ENCODE results near the gene NFATC2. TPM values are rescaled to one million over a fixed set of nuclear protein-coding genes. Genes with fewer than 3 reads are reported as not detected.

The NFATC2 gene
- polyA plus RNA-seq, 1 donor from 2014 or later: not detected

DNA sequence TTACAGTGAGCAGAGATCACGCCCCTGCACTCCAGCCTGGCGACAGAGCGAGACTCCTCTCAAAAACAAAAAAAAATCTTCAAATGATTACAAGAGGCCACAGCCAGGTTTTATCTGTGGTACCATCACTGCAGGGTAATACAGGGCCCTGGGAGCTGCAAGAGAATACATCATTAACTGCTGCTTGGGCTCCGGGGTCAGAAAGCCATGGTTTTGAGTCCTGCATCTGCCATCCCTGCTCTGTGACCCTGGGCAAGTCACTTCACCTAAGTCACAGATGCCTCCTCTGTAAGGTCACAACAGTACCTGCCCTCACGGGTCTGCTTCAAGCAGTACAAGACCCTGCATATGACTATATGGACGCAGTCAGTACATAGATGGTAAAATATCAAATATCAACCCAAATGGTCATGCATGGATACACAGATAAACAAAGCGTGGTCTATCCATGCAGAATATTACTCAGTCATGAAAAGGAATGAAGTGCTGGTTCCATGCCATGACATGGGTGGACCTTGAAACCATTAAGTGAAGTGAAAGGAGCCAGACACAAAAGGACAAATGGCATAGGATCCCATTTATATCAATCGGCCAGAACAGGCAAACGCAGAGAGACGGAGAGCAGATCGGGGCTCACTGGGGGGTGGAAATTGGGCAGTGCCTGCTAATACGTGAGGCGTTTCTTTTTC, 83.6 kb downstream of the NFATC2 start:
- no peak overlapping the region for H3K4me3 ChIP-seq (ENCODE audit: low read length)
- peaks cover 4% of the 10 kb centered on the region for H3K9me3 ChIP-seq (ENCODE audit: low read length)

DNA sequence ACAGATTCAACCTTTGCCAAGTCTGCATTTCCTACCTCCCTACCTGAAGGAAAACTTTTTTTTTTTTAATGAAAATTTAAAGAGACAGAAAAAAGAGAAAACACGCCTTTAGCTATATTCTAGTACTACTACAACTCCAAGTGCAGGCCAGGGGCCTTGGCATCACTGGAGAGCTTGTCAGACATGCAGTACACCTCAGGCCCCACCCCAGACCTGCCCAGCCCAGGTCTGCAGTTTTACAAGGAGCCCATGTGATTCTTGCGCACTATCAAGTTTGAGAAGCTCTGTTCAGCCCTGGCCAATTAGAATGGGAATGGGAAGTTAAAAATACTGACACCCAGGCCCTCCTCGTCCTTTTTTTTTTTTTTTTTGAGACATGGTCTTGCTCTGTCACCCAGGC, 85.0 kb downstream of the NFATC2 start:
- Histone ChIP-seq H3K27ac (ENCODE audit: low read length) (no peak overlapping the region), H3K4me3 (ENCODE audit: low read length) (no peak overlapping the region), H2AFZ (ENCODE audit: low read depth, low read length) (no peak overlapping the region), H4K20me1 (ENCODE audit: insufficient read depth) (no peaks in the 10 kb centered on the region), H3K36me3 (ENCODE audit: insufficient read depth, low read length) (no peaks in the 10 kb centered on the region), H3K79me2 (replicated peaks; ENCODE audit: insufficient read depth, low read length) (no peaks in the 10 kb centered on the region), H3K9ac (ENCODE audit: low read length) (no peak overlapping the region), H3K27me3 (ENCODE audit: insufficient read depth, low read depth, low read length) (no peaks in the 10 kb centered on the region), H3K9me2 (ENCODE audit: insufficient read depth, low read length) (no peaks in the 10 kb centered on the region), H3F3A (ENCODE audit: insufficient read depth, low read length, poor library complexity, severe bottlenecking) (no peaks in the 10 kb centered on the region), H3K4me2 (ENCODE audit: low read length) (no peak overlapping the region), H3K9me3 (ENCODE audit: low read length) (peaks cover 4% of the 10 kb centered on the region)
- TF ChIP-seq POLR2AphosphoS5 (IDR thresholded peaks at IDR 0.05): no peak
- no peak for TF ChIP-seq EZH2 (IDR thresholded peaks at IDR 0.05; ENCODE audit: borderline replicate concordance, insufficient read depth, low read length, poor library complexity, severe bottlenecking)
- TF ChIP-seq, protein P1, sequence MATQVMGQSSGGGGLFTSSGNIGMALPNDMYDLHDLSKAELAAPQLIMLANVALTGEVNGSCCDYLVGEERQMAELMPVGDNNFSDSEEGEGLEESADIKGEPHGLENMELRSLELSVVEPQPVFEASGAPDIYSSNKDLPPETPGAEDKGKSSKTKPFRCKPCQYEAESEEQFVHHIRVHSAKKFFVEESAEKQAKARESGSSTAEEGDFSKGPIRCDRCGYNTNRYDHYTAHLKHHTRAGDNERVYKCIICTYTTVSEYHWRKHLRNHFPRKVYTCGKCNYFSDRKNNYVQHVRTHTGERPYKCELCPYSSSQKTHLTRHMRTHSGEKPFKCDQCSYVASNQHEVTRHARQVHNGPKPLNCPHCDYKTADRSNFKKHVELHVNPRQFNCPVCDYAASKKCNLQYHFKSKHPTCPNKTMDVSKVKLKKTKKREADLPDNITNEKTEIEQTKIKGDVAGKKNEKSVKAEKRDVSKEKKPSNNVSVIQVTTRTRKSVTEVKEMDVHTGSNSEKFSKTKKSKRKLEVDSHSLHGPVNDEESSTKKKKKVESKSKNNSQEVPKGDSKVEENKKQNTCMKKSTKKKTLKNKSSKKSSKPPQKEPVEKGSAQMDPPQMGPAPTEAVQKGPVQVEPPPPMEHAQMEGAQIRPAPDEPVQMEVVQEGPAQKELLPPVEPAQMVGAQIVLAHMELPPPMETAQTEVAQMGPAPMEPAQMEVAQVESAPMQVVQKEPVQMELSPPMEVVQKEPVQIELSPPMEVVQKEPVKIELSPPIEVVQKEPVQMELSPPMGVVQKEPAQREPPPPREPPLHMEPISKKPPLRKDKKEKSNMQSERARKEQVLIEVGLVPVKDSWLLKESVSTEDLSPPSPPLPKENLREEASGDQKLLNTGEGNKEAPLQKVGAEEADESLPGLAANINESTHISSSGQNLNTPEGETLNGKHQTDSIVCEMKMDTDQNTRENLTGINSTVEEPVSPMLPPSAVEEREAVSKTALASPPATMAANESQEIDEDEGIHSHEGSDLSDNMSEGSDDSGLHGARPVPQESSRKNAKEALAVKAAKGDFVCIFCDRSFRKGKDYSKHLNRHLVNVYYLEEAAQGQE (IDR thresholded peaks at IDR 0.05; ENCODE audit: borderline replicate concordance): no peak
- TF ChIP-seq, protein P2, sequence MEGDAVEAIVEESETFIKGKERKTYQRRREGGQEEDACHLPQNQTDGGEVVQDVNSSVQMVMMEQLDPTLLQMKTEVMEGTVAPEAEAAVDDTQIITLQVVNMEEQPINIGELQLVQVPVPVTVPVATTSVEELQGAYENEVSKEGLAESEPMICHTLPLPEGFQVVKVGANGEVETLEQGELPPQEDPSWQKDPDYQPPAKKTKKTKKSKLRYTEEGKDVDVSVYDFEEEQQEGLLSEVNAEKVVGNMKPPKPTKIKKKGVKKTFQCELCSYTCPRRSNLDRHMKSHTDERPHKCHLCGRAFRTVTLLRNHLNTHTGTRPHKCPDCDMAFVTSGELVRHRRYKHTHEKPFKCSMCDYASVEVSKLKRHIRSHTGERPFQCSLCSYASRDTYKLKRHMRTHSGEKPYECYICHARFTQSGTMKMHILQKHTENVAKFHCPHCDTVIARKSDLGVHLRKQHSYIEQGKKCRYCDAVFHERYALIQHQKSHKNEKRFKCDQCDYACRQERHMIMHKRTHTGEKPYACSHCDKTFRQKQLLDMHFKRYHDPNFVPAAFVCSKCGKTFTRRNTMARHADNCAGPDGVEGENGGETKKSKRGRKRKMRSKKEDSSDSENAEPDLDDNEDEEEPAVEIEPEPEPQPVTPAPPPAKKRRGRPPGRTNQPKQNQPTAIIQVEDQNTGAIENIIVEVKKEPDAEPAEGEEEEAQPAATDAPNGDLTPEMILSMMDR (IDR thresholded peaks at IDR 0.05; ENCODE audit: poor library complexity, severe bottlenecking): no peak
- no peak for TF ChIP-seq TAF1 (IDR thresholded peaks at IDR 0.05; ENCODE audit: low read depth)
- no peak for TF ChIP-seq RAD21 (conservative IDR thresholded peaks at IDR 0.05)
- TF ChIP-seq SMC3 (conservative IDR thresholded peaks at IDR 0.05; ENCODE audit: poor library complexity): no peak
- no peak for TF ChIP-seq EP300 (conservative IDR thresholded peaks at IDR 0.05; ENCODE audit: poor library complexity, severe bottlenecking)
- no peak for TF ChIP-seq MXI1 (conservative IDR thresholded peaks at IDR 0.05; ENCODE audit: poor library complexity, severe bottlenecking)

More for the DNA sequence above, 83.6 kb downstream of the NFATC2 start:
- Histone ChIP-seq H3K27ac (ENCODE audit: low read length) (no peak overlapping the region), H3K27me3 (ENCODE audit: insufficient read depth, low read depth, low read length) (no peaks in the 10 kb centered on the region), H3K36me3 (ENCODE audit: insufficient read depth, low read length) (no peaks in the 10 kb centered on the region), H2AFZ (ENCODE audit: low read depth, low read length) (no peak overlapping the region), H3K9ac (ENCODE audit: low read length) (no peak overlapping the region), H4K20me1 (ENCODE audit: insufficient read depth) (no peaks in the 10 kb centered on the region), H3K79me2 (replicated peaks; ENCODE audit: insufficient read depth, low read length) (no peaks in the 10 kb centered on the region), H3F3A (ENCODE audit: insufficient read depth, low read length, poor library complexity, severe bottlenecking) (no peaks in the 10 kb centered on the region), H3K9me2 (ENCODE audit: insufficient read depth, low read length) (no peaks in the 10 kb centered on the region), H3K4me2 (ENCODE audit: low read length) (no peak overlapping the region)
- no peak for TF ChIP-seq POLR2AphosphoS5 (IDR thresholded peaks at IDR 0.05)
- no peak for TF ChIP-seq RAD21 (conservative IDR thresholded peaks at IDR 0.05)
- no peak for TF ChIP-seq EZH2 (IDR thresholded peaks at IDR 0.05; ENCODE audit: borderline replicate concordance, insufficient read depth, low read length, poor library complexity, severe bottlenecking)
- no peak for TF ChIP-seq SMC3 (conservative IDR thresholded peaks at IDR 0.05; ENCODE audit: poor library complexity)
- no peak for TF ChIP-seq TAF1 (IDR thresholded peaks at IDR 0.05; ENCODE audit: low read depth)
- TF ChIP-seq MXI1 (conservative IDR thresholded peaks at IDR 0.05; ENCODE audit: poor library complexity, severe bottlenecking): no peak
- TF ChIP-seq EP300 (conservative IDR thresholded peaks at IDR 0.05; ENCODE audit: poor library complexity, severe bottlenecking): no peak
- TF ChIP-seq, protein P2 (IDR thresholded peaks at IDR 0.05; ENCODE audit: poor library complexity, severe bottlenecking): no peak
- TF ChIP-seq, protein P1 (IDR thresholded peaks at IDR 0.05; ENCODE audit: borderline replicate concordance): no peak
